DOHH2 (cell line): Measurements from ENCODE around the gene GAPVD1.

Experiments used
- H3F3A ChIP-seq: fragments of 200-600 bp; sonication (generic), shearing (Covaris generic); 2 replicates; pipeline ENCODE4 v1.6.0; 2016; ENCODE audit warnings: antibody characterized with exemption, mild to moderate bottlenecking; ENCODE audit not compliant: control insufficient read depth, insufficient read depth
- H3K27ac ChIP-seq: fragments of 200-600 bp; sonication (generic); 2 replicates; pipeline ENCODE4 v1.5.1; 2014; ENCODE audit warnings: low read depth, mild to moderate bottlenecking, low read length, moderate library complexity
- H3K27me3 ChIP-seq: fragments of 200-600 bp; sonication (generic); 2 replicates; pipeline ENCODE4 v1.6.1; 2014; ENCODE audit warnings: mild to moderate bottlenecking, low read length, mixed read lengths; ENCODE audit not compliant: control insufficient read depth
- H3K36me3 ChIP-seq: fragments of 200-600 bp; sonication (generic); 2 replicates; pipeline ENCODE4 v1.6.1; 2014; ENCODE audit warnings: mild to moderate bottlenecking, low read length, moderate library complexity, mixed read lengths; ENCODE audit not compliant: control insufficient read depth
- H3K4me1 ChIP-seq: fragments of 200-600 bp; sonication (generic); 2 replicates; pipeline ENCODE4 v1.6.1; 2014; ENCODE audit warnings: mild to moderate bottlenecking, low read length, mixed read lengths; ENCODE audit not compliant: control insufficient read depth
- H3K4me2 ChIP-seq: fragments of 200-600 bp; sonication (generic); 2 replicates; pipeline ENCODE4 v1.6.0; 2014; ENCODE audit warnings: mild to moderate bottlenecking, low read length, moderate library complexity
- H3K4me3 ChIP-seq: fragments of 200-600 bp; sonication (generic); 2 replicates; pipeline ENCODE4 v1.5.1; 2014; ENCODE audit warnings: mild to moderate bottlenecking, low read length, mixed read lengths
- H3K79me2 ChIP-seq: fragments of 200-600 bp; sonication (generic); 2 replicates; pipeline ENCODE4 v1.6.1; 2014; ENCODE audit warnings: mild to moderate bottlenecking, low read length, mixed read lengths; ENCODE audit not compliant: control insufficient read depth
- H3K9me2 ChIP-seq: fragments of 200-600 bp; sonication (generic); replicated peaks from 2 replicates; pipeline ENCODE4 v1.6.1; 2014; ENCODE audit warnings: mild to moderate bottlenecking, low read length, mixed read lengths; ENCODE audit not compliant: control insufficient read depth
- H3K9me3 ChIP-seq: fragments of 200-600 bp; sonication (generic); 2 replicates; pipeline ENCODE4 v1.6.1; 2014; ENCODE audit warnings: antibody characterized with exemption, low read length, mixed read lengths; ENCODE audit not compliant: control insufficient read depth, insufficient read depth
- H4K20me1 ChIP-seq: fragments of 200-600 bp; sonication (generic); 2 replicates; pipeline ENCODE4 v1.6.0; 2014; ENCODE audit warnings: low read depth, mild to moderate bottlenecking, antibody characterized with exemption, low read length, moderate library complexity; ENCODE audit not compliant: control insufficient read depth, insufficient read depth
- EZH2phosphoT487 ChIP-seq: fragments of 200-600 bp; sonication (generic); IDR thresholded peaks from 2 replicates; pipeline ENCODE4 v1.6.1; 2017; ENCODE audit warnings: borderline replicate concordance, mild to moderate bottlenecking, antibody characterized with exemption, low read length, moderate library complexity, mixed read lengths
- TF ChIP-seq, protein P1 (sequence below): fragments of 200-600 bp; sonication (generic); IDR thresholded peaks from one replicate; pipeline ENCODE4 v1.5.1; 2014; ENCODE audit warnings: antibody characterized with exemption, mild to moderate bottlenecking, low read depth, low read length; ENCODE audit not compliant: poor library complexity, severe bottlenecking

GAPVD1 gene

GRCh38 chr9:125413579-125413978 lies 152.0 kb downstream of the GAPVD1 start:
- H4K20me1 ChIP-seq, result no peaks in the 10 kb centered on the region
- H3K79me2 ChIP-seq, result no peaks in the 10 kb centered on the region
- no peaks in the 10 kb centered on the region for H3K9me3 ChIP-seq
- H3K4me1 ChIP-seq, result peaks cover 8% of the 10 kb centered on the region
- H3K9me2 ChIP-seq, result no peaks in the 10 kb centered on the region; the same call in 1 of the 2 replicates
- no peaks in the 10 kb centered on the region for H3F3A ChIP-seq
- TF ChIP-seq, protein P1, sequence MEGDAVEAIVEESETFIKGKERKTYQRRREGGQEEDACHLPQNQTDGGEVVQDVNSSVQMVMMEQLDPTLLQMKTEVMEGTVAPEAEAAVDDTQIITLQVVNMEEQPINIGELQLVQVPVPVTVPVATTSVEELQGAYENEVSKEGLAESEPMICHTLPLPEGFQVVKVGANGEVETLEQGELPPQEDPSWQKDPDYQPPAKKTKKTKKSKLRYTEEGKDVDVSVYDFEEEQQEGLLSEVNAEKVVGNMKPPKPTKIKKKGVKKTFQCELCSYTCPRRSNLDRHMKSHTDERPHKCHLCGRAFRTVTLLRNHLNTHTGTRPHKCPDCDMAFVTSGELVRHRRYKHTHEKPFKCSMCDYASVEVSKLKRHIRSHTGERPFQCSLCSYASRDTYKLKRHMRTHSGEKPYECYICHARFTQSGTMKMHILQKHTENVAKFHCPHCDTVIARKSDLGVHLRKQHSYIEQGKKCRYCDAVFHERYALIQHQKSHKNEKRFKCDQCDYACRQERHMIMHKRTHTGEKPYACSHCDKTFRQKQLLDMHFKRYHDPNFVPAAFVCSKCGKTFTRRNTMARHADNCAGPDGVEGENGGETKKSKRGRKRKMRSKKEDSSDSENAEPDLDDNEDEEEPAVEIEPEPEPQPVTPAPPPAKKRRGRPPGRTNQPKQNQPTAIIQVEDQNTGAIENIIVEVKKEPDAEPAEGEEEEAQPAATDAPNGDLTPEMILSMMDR, result no peak
- TF ChIP-seq EZH2phosphoT487, result no peak
- no peak overlapping the region for H3K4me3 ChIP-seq
- H3K36me3 ChIP-seq, result no peaks in the 10 kb centered on the region
- no peak overlapping the region for H3K4me2 ChIP-seq
- peaks cover 2% of the 10 kb centered on the region; the same call in 1 of the 2 replicates for H3K27me3 ChIP-seq
- H3K27ac ChIP-seq, result no peak overlapping the region

GRCh38 chr9:125415583-125416460 lies 154.2 kb downstream of the GAPVD1 start:
- no peaks in the 10 kb centered on the region for H3K9me2 ChIP-seq
- TF ChIP-seq EZH2phosphoT487, result no peak
- TF ChIP-seq, protein P1, result no peak
- no peaks in the 10 kb centered on the region for H3K36me3 ChIP-seq
- no peaks in the 10 kb centered on the region for H3K9me3 ChIP-seq
- H3K4me3 ChIP-seq, result no peak overlapping the region
- H3K27me3 ChIP-seq, result no peaks in the 10 kb centered on the region
- H3K79me2 ChIP-seq, result no peaks in the 10 kb centered on the region
- H3K4me1 ChIP-seq, result no peaks in the 10 kb centered on the region
- no peaks in the 10 kb centered on the region for H4K20me1 ChIP-seq
- H3F3A ChIP-seq, result no peaks in the 10 kb centered on the region
- H3K4me2 ChIP-seq, result no peak overlapping the region
- H3K27ac ChIP-seq, result no peak overlapping the region

DNA sequence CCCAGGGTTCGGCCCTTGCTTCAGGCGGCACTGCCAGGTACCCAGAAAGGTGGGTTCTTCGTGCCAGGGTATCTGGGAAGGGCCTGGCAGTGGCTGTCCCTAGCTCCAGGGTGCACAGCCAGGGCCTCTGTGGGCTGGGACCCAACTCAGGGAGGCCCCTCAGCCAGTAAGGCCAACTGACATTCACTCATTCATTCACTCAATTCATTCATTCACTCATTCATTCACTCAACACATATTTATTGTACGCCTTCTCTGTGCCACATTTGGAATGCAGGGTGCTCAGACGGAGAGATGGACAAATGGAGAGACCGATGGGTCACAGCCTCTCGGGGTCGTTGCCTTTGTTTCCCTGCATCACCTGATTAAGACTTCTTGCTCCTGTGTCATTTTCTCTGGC lies 154.9 kb downstream of the GAPVD1 start:
- H3K79me2 ChIP-seq, result no peaks in the 10 kb centered on the region
- no peaks in the 10 kb centered on the region for H3F3A ChIP-seq
- H3K4me1 ChIP-seq, result no peaks in the 10 kb centered on the region
- TF ChIP-seq, protein P1, result no peak
- no peak for TF ChIP-seq EZH2phosphoT487
- no peaks in the 10 kb centered on the region for H3K27me3 ChIP-seq
- H3K9me3 ChIP-seq, result no peaks in the 10 kb centered on the region
- H3K9me2 ChIP-seq, result no peaks in the 10 kb centered on the region
- no peak overlapping the region for H3K4me2 ChIP-seq
- H3K36me3 ChIP-seq, result no peaks in the 10 kb centered on the region
- no peak overlapping the region for H3K4me3 ChIP-seq
- H3K27ac ChIP-seq, result no peak overlapping the region
- no peaks in the 10 kb centered on the region for H4K20me1 ChIP-seq
